Measurements from ENCODE around the gene SERGEF. TPM values are rescaled to one million over a fixed set of nuclear protein-coding genes. Genes with fewer than 3 reads are reported as not detected.
A peak's percentile ranks its signal among the peaks of the same experiment; 100 is the strongest.

SERGEF gene
- total and polyA plus RNA-seq, 4 donors: 43.1 to 137 (median 72.8) TPM

- Histone ChIP-seq H3K9me3 (ENCODE audit: control insufficient read depth, low read length) (no peaks in the 10 kb centered on the region), H3K36me3 (ENCODE audit: control insufficient read depth in 1 of 2, insufficient read depth in 2 of 2, low read length in 1 of 2) (peaks cover 2 to 3% of the 10 kb centered on the region in 2 donors), H3K4me3 (ENCODE audit: low read length in 2 of 2) (no peak overlapping the region), H3K27ac (ENCODE audit: low read depth in 1 of 2, low read length in 2 of 2) (no peak overlapping the region), H3K4me1 (ENCODE audit: control insufficient read depth in 1 of 2, insufficient read depth in 2 of 2, low read length in 2 of 2) (peaks cover 4 to 11% of the 10 kb centered on the region in 2 donors), H3K27me3 (ENCODE audit: control insufficient read depth in 1 of 2, insufficient read depth in 2 of 2, low read length in 1 of 2) (no peaks in the 10 kb centered on the region)
- no peak for DNase-seq
- intact Hi-C loops (cut with DNase I): no loop called here
- ATAC-seq (ENCODE audit: low FRiP score): no peak
- 86 to 89% methylated on average over 1 of the region's 1 CpG for WGBS, 2 donors
These were observed 24.4 kb downstream of the SERGEF start for GRCh38 chr11:17988465-17988864.

DNA sequence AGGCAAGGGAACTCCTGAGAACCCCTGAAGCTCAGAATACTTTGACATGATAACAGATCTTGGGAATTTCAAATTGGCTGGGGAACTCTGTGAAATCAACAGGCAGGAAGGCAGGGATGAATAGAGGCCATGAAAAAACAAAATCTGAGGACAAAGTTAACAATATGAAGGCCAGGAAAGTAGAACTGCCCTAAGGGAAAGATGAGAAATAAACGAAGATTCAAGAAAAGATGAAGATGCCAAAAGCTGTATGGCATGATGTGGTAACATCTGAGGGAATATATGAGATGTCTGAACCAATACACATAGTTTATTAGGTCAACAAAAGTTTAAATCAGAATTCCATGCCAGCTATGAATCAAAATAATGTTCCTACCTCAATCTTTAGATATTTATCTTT is 25.0 kb downstream of the SERGEF start:
- 38 to 50% methylated on average over 1 of the region's 1 CpG for WGBS, 2 donors
- Histone ChIP-seq H3K9me3 (ENCODE audit: control insufficient read depth, low read length) (no peaks in the 10 kb centered on the region), H3K27me3 (ENCODE audit: control insufficient read depth in 1 of 2, insufficient read depth in 2 of 2, low read length in 1 of 2) (no peaks in the 10 kb centered on the region), H3K4me1 (ENCODE audit: control insufficient read depth in 1 of 2, insufficient read depth in 2 of 2, low read length in 2 of 2) (peaks cover 4 to 11% of the 10 kb centered on the region in 2 donors), H3K27ac (ENCODE audit: low read depth in 1 of 2, low read length in 2 of 2) (no peak overlapping the region), H3K4me3 (ENCODE audit: low read length in 2 of 2) (no peak overlapping the region), H3K36me3 (ENCODE audit: control insufficient read depth in 1 of 2, insufficient read depth in 2 of 2, low read length in 1 of 2) (peaks cover 2 to 9% of the 10 kb centered on the region in 2 donors)
- DNase-seq (no peak), ATAC-seq (ENCODE audit: low FRiP score) (no peak)
- intact Hi-C loops (cut with DNase I): no loop called here

- ATAC-seq (ENCODE audit: low FRiP score) (no peak), DNase-seq (no peak)
- H3K27me3 ChIP-seq (ENCODE audit: control insufficient read depth in 1 of 2, insufficient read depth in 2 of 2, low read length in 1 of 2): no peaks in the 10 kb centered on the region
- H3K4me3 ChIP-seq (ENCODE audit: low read length in 2 of 2): no peak overlapping the region
- peak overlapping the region; percentile 28 to 83 for H3K27ac ChIP-seq (ENCODE audit: low read depth in 1 of 2, low read length in 2 of 2)
- no peaks in the 10 kb centered on the region for H3K9me3 ChIP-seq (ENCODE audit: control insufficient read depth, low read length)
- peaks cover 2 to 10% of the 10 kb centered on the region in 2 donors for H3K36me3 ChIP-seq (ENCODE audit: control insufficient read depth in 1 of 2, insufficient read depth in 2 of 2, low read length in 1 of 2)
- WGBS, 2 donors: 91 to 94% methylated on average over 1 of the region's 1 CpG
- peaks cover 4 to 11% of the 10 kb centered on the region in 2 donors for H3K4me1 ChIP-seq (ENCODE audit: control insufficient read depth in 1 of 2, insufficient read depth in 2 of 2, low read length in 2 of 2)
- intact Hi-C loops (cut with DNase I): no loop called here
These were observed 26.1 kb downstream of the SERGEF start for GRCh38 chr11:17986711-17987220.

GRCh38 chr11:17986007-17986710 is 26.7 kb downstream of the SERGEF start:
- H3K4me1 ChIP-seq (ENCODE audit: control insufficient read depth in 1 of 2, insufficient read depth in 2 of 2, low read length in 2 of 2): peaks cover 4 to 11% of the 10 kb centered on the region in 2 donors
- DNase-seq: peak; percentile 67 to 79

GRCh38 chr11:17985517-17985916 is 27.3 kb downstream of the SERGEF start:
- Histone ChIP-seq H3K27me3 (ENCODE audit: control insufficient read depth in 1 of 2, insufficient read depth in 2 of 2, low read length in 1 of 2) (no peaks in the 10 kb centered on the region), H3K27ac (ENCODE audit: low read depth in 1 of 2, low read length in 2 of 2) (peak overlapping the region; percentile 92 to 96), H3K36me3 (ENCODE audit: control insufficient read depth in 1 of 2, insufficient read depth in 2 of 2, low read length in 1 of 2) (peaks cover 4 to 10% of the 10 kb centered on the region in 2 donors), H3K9me3 (ENCODE audit: control insufficient read depth, low read length) (no peaks in the 10 kb centered on the region), H3K4me3 (ENCODE audit: low read length in 2 of 2) (no peak overlapping the region), H3K4me1 (ENCODE audit: control insufficient read depth in 1 of 2, insufficient read depth in 2 of 2, low read length in 2 of 2) (peaks cover 4 to 11% of the 10 kb centered on the region in 2 donors)
- DNase-seq (no peak), ATAC-seq (ENCODE audit: low FRiP score) (peak; percentile 54)
- WGBS, 2 donors: 11 to 13% methylated on average over 1 of the region's 1 CpG
- intact Hi-C loops (cut with DNase I): no loop called here

More at GRCh38 chr11:17986007-17986710, 26.7 kb downstream of the SERGEF start:
- H3K9me3 ChIP-seq (ENCODE audit: control insufficient read depth, low read length): no peaks in the 10 kb centered on the region
- 7 to 8% methylated on average over 7 of the region's 7 CpGs for WGBS, 2 donors
- H3K36me3 ChIP-seq (ENCODE audit: control insufficient read depth in 1 of 2, insufficient read depth in 2 of 2, low read length in 1 of 2): peaks cover 4 to 10% of the 10 kb centered on the region in 2 donors
- intact Hi-C loops (cut with DNase I): no loop called here
- no peak overlapping the region for H3K4me3 ChIP-seq (ENCODE audit: low read length in 2 of 2)
- H3K27ac ChIP-seq (ENCODE audit: low read depth in 1 of 2, low read length in 2 of 2): peak overlapping the region; percentile 92 to 96
- H3K27me3 ChIP-seq (ENCODE audit: control insufficient read depth in 1 of 2, insufficient read depth in 2 of 2, low read length in 1 of 2): no peaks in the 10 kb centered on the region
- peak; percentile 76 for ATAC-seq (ENCODE audit: low FRiP score)

DNA sequence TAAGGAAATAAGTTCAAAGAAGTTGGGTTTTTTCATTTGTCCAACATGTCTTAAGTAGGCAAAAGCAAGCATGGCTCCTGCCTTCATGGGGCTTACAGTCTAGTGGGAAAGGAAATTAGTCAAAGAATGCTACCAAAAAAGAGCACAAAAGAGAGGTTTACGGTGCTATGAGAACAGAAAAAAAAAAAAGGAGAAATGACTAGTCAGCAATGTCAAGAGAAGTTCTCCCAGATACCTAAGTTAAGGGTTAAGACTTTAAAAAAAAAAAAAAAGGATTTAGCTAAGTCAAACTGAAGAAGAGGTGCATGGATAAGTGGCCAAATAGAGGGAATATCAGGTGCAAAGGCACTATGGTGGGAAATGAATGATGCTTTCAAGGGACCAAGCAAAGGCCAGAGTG is 29.3 kb downstream of the SERGEF start:
- Histone ChIP-seq H3K9me3 (ENCODE audit: control insufficient read depth, low read length) (no peaks in the 10 kb centered on the region), H3K27me3 (ENCODE audit: control insufficient read depth in 1 of 2, insufficient read depth in 2 of 2, low read length in 1 of 2) (no peaks in the 10 kb centered on the region), H3K4me1 (ENCODE audit: control insufficient read depth in 1 of 2, insufficient read depth in 2 of 2, low read length in 2 of 2) (peaks cover 4 to 7% of the 10 kb centered on the region in 2 donors), H3K4me3 (ENCODE audit: low read length in 2 of 2) (no peak overlapping the region), H3K36me3 (ENCODE audit: control insufficient read depth in 1 of 2, insufficient read depth in 2 of 2, low read length in 1 of 2) (peaks cover 4 to 7% of the 10 kb centered on the region in 2 donors), H3K27ac (ENCODE audit: low read depth in 1 of 2, low read length in 2 of 2) (no peak overlapping the region)
- ATAC-seq (ENCODE audit: low FRiP score): no peak
- intact Hi-C loops (cut with DNase I): no loop called here
- 92 to 100% methylated on average over 1 of the region's 1 CpG for WGBS, 2 donors
- DNase-seq: no peak

- 38 to 39% methylated on average over 7 of the region's 7 CpGs for WGBS, 2 donors
- Histone ChIP-seq H3K9me3 (ENCODE audit: control insufficient read depth, low read length) (no peaks in the 10 kb centered on the region), H3K36me3 (ENCODE audit: control insufficient read depth in 1 of 2, insufficient read depth in 2 of 2, low read length in 1 of 2) (peaks cover 2 to 11% of the 10 kb centered on the region in 2 donors), H3K4me1 (ENCODE audit: control insufficient read depth in 1 of 2, insufficient read depth in 2 of 2, low read length in 2 of 2) (peaks cover 0 to 4% of the 10 kb centered on the region in 2 donors), H3K27me3 (ENCODE audit: control insufficient read depth in 1 of 2, insufficient read depth in 2 of 2, low read length in 1 of 2) (no peaks in the 10 kb centered on the region), H3K4me3 (ENCODE audit: low read length in 2 of 2) (no peak overlapping the region), H3K27ac (ENCODE audit: low read depth in 1 of 2, low read length in 2 of 2) (no peak overlapping the region)
- intact Hi-C loops (cut with DNase I): loop anchor here (1.0 to 10.0 kb wide), 4 partner anchors 215 to 381 kb away; no protein-coding TSS in a partner anchor
- DNase-seq (no peak), ATAC-seq (ENCODE audit: low FRiP score) (no peak)
These were observed 33.0 kb downstream of the SERGEF start for GRCh38 chr11:17979770-17980371.

GRCh38 chr11:17978553-17979287 is 34.1 kb downstream of the SERGEF start:
- intact Hi-C loops (cut with DNase I): loop anchor here (1.0 to 10.0 kb wide), 4 partner anchors 214 to 380 kb away; no protein-coding TSS in a partner anchor
- Histone ChIP-seq H3K27ac (ENCODE audit: low read depth in 1 of 2, low read length in 2 of 2) (no peak overlapping the region), H3K36me3 (ENCODE audit: control insufficient read depth in 1 of 2, insufficient read depth in 2 of 2, low read length in 1 of 2) (peaks cover 2 to 11% of the 10 kb centered on the region in 2 donors), H3K9me3 (ENCODE audit: control insufficient read depth, low read length) (no peaks in the 10 kb centered on the region), H3K4me3 (ENCODE audit: low read length in 2 of 2) (no peak overlapping the region), H3K4me1 (ENCODE audit: control insufficient read depth in 1 of 2, insufficient read depth in 2 of 2, low read length in 2 of 2) (no peaks in the 10 kb centered on the region), H3K27me3 (ENCODE audit: control insufficient read depth in 1 of 2, insufficient read depth in 2 of 2, low read length in 1 of 2) (no peaks in the 10 kb centered on the region)
- ATAC-seq (ENCODE audit: low FRiP score) (peak; percentile 49), DNase-seq (no peak)
- 61 to 62% methylated on average over 5 of the region's 5 CpGs for WGBS, 2 donors
